HG03571 (cell line): ENCODE measurements around the gene SERINC2.

ENCODE experiments used
- ATAC-seq: cut with Tn5 transposase; IDR thresholded peaks from one replicate; pipeline ENCODE4 v1.9.1; 2021; ENCODE audit not compliant: unreplicated experiment

The SERINC2 gene

DNA sequence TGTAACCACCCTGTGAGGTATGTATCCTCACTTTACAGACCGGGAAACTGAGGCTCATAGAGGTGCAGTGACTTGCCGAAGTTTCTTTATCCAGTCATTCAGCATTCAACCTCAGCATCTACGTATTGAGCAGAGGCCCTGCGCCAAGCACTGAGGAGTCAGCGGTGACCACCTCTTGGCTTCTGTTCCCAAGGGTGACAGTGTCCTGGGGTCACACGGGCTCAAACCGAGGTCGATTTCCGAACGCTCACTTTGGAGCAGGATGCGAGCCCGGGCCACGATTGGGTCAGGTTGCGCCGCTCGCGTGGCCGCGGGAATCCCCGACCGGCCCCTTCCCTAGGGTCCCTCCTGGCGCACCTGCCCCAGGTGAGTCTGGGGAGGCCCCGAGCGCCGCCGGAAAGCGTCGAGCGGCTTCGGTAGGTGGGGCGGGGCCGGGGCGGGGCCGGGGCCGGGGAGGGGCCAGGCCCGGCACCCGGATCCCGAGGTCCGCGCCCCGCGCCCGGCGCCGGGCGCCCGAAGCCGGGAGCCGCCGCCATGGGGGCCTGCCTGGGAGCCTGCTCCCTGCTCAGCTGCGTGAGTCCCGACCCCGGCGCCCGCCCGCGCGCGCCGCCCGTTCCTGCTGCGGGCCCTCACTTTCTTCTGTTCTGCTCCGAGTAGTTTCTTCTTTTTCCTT, at the start of gene SERINC2:
TSS of gene SERINC2 (plus strand) at position 482 of the 673 bp plus-strand sequence. CDS start at position 535, 53 bp downstream.
- no peak for ATAC-seq

DNA sequence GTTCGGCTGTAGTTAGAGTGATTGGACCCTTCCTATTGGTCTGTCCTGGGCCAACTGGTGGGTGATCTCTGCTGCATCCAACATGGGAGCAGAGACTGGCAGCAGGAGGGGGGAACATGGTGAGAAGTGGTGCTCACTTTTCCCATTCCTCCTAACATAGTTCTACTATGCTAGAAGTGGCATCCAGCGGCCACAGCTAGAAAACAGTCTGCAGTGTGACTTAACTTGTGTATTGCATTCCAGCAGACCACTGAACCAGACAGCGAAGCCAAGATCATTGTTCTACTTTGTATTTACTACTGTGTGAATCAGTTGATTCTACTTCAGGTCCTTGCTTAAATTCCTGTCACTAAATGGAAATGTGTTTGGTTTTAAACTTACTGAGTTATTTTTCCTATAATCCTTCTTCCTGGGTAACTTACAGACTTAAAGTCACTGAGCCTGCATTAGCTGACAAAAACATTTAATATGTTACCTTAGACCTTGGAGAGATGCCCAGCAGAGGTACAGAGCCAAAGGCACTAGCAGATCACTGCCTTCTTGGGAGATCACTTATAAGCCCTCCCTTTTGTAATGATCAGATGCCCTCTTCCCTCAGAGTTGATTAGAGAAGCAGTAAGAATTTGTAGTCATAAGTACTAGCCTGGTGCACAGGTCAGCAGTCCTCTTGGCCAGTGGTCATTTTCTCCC, 48.3 kb upstream of the SERINC2 start:
- ATAC-seq: no peak

DNA sequence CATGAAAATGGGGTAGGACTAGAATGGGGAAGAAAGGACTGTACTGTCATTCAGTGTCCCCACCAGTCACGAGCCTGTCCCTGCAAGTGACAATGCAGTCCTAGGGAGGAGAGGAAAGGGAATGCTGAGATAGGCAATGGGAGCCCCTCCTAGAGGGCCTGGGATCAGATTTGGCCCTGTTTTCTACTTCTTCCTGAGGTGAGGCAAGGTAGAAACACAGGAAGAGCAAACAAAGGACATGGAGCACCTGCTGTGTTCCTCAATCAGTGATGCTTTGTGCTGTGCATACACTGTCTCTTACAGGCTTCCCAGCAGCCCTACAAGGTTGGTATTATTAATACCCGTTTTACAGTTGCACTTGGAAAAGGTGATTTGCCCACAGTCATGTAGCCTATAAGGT, 46.2 kb upstream of the SERINC2 start:
- ATAC-seq: no peak

GRCh38 chr1:31368611-31369107, 44.4 kb upstream of the SERINC2 start:
- ATAC-seq: no peak

DNA sequence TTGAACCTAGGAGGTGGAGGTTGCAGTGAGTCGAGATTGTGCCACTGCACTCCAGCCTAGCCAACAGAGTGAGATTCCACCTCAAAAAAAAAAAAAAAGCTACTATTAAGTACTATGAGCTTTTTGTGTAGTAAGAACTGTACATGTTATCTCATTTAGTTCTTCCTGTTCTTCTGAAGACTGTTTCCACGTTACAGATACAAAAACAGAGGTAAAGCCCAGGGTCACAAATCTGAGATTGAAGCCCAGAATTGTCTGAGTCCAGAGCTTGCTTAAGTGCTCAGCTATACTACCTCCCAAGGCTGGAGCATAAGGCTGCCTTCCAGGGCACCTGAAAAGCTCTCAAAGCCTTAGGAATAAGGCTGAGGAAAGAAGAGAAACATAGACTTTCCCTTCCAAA, 43.0 kb upstream of the SERINC2 start:
- ATAC-seq: no peak

GRCh38 chr1:31370565-31370964, 42.4 kb upstream of the SERINC2 start:
- ATAC-seq: no peak

GRCh38 chr1:31371121-31371959, 41.7 kb upstream of the SERINC2 start:
- ATAC-seq: no peak

GRCh38 chr1:31372051-31372450, 41.0 kb upstream of the SERINC2 start:
- no peak for ATAC-seq

- no peak for ATAC-seq
These were observed 40.3 kb upstream of the SERINC2 start for GRCh38 chr1:31372751-31373055.

DNA sequence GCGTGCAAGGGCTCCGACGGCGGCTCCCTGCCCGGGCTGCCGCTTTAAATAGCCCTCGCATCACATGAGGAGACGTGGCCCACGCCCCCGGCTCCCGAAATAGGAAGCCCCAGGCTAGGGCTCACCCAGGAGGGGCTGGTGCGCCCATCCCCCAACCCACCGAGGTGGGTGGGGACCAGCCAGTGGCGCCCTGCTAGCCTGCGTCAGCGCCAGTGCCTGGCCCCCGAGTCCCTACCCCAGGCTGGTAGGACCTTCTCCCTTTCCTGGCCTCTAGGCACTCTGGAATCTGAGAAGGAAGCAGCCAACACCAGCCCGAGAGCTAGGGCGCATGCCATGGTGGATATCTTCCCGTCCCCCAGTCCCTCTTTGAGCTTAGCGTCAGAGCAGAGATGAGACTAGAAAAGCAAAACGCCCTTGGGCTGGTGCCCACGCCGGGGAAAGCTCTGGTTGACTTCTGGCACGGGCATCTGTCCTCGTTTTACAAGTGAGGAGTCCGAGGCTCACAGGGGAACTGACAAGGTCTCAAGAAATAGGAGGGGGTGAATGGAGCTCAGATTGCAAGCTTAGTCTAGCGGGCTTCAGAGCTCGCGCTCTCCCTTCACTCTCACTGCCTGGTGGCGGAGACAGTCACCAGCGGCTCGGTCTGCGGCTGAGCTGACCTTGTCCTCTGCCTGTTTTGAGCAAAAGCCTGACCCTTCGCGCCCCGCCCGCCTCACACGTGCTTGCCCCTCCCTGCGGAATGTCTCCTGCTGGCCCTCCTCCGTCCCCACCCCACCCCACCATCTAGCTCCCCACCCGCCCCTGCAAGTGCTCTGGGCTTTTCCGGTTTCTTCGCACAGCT, 39.7 kb upstream of the SERINC2 start, which contains the start of gene FABP3:
TSS of gene FABP3 (minus strand) at position 21 of the 841 bp plus-strand sequence. CDS start 62 bp downstream, outside the sequence.
- ATAC-seq: no peak

DNA sequence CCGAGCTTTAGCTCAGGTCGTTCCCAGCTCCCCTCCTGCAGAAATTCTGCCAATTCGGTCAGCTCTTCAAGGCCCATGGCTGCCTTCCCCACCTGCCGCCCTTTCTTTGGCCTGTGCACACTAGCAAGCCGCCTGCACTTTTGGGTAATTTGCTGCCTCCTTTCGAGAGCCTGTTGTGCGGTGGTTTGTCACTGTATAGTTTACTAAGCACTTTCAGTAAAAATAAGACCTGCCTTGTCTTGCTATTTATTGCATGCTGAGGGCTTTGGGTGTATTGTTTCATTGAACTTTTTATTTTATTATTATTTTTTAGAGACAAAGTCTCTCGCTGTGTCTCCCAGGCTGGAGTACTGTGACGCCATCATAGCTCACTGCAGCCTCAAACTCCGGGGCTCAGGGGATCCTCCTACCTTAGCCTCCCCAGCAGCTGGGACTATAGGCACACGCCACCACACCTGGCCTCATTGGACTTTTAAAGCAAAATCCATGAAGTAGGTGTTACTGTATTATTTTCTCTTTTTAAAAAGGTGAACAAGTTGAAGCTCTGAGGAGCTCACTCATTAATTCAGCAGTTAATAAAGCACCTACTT, 39.0 kb upstream of the SERINC2 start:
- no peak for ATAC-seq

GRCh38 chr1:31374511-31375196, 38.4 kb upstream of the SERINC2 start:
- no peak for ATAC-seq

- no peak for ATAC-seq
These were observed 36.5 kb upstream of the SERINC2 start for GRCh38 chr1:31376375-31377134.

GRCh38 chr1:31377364-31377863, 35.6 kb upstream of the SERINC2 start:
- no peak for ATAC-seq

DNA sequence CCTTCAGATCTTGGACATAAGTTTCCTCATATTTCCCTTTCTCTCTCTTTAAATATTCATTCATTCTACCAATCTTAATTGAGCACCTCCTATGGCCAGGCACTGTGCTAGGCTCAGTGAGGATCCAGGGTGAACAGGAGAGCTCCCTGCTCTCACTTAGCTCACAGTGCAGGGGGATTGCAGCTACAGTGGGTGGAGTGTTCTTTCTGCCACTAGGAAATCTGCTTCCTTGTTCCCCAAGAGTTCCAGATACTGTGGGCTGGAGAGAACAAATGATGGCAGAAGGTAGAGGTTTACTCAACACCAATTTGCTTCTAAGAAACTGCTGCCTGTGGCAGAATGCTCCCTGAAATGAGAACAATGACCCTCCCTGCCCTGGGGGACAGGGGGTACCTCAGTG, 35.0 kb upstream of the SERINC2 start:
- ATAC-seq: no peak

- no peak for ATAC-seq
These were observed 32.8 kb upstream of the SERINC2 start for GRCh38 chr1:31380181-31380580.

DNA sequence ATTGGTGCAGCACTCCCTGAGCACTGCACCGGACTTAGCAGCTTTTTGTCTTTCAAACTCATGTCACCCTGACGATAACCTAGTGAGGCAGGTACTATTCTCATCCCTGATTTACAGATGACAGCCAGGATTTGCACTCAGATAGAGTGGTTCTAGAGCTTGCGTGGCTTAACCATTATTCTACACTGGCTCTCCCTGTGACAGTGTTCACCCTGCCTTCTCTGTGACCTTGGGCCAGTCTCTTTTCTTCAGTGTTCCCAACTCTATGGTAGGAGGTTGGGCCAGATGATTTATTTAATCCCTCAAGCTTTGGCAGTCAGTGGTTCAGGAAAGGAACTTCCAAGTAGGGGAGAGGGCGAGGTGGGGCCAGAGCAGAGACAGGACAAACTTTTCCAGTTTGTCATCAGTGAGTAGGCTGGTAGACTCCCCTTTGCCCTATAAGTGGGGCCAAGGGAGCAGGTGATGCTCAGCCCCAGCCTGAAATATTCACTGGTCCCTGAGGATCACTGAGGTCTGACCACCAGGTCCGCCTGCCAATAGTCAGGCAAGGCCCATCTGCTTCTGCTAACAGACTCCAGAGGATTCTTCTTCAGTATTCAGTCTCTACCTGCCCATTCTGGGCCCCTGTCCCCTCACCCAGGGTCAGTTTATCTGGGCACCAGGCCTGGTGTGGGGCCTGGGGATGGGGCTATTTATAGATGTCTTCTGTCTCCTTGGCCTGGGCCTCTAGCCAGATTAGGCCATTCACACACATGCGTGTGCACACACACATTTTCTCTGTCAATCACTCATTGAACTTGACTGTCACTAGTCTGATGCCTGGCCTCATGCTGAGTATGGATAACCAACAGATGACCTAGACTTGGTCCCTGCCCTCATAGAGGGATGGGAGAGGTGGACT, 31.4 kb upstream of the SERINC2 start:
- ATAC-seq: no peak
